HEK293 (cell line): ENCODE data around the gene CALM3.
A peak's percentile ranks its signal among the peaks of the same experiment; 100 is the strongest.

Experiments used
- CTCF ChIA-PET: fragments of 350-600 bp; formaldehyde crosslinking; extraction: SDS; loops from one replicate; lab custom pipeline; 2021; ENCODE audit warnings: antibody characterized with exemption; lab: Yijun Ruan, JAX
- POLR2A ChIA-PET: fragments of 300-600 bp; formaldehyde crosslinking; extraction: SDS; loops from one replicate; lab custom pipeline; 2020; ENCODE audit warnings: antibody characterized with exemption, inconsistent platforms; lab: Yijun Ruan, JAX
- H3K27ac ChIP-seq: fragments of 200-500 bp; sonication (Bioruptor generic); 2 replicates; pipeline ENCODE4 v1.5.1; 2014; ENCODE audit warnings: low read depth, low read length, control low read depth, inconsistent platforms; ENCODE audit errors: extremely low read depth
- H3K36me3 ChIP-seq, 2 experiments: fragments of 200-500 bp in 1 of 2; sonication (Bioruptor generic) in 1 of 2; 1 replicate in 1 of 2; 2 replicates in 1 of 2; pipeline ENCODE4 v1.5.1; 2014 to 2017; ENCODE audit warnings: inconsistent platforms in 2 of 2, low read length in 2 of 2; ENCODE audit not compliant: control insufficient read depth in 2 of 2, insufficient read depth in 1 of 2
- H3K4me1 ChIP-seq: fragments of 200-500 bp; sonication (Bioruptor generic); 2 replicates; pipeline ENCODE4 v1.5.1; 2014; ENCODE audit warnings: mild to moderate bottlenecking, low read length, inconsistent platforms; ENCODE audit not compliant: control insufficient read depth, insufficient read depth
- H3K4me3 ChIP-seq: 2 replicates; pipeline ENCODE4 v1.5.1; 2011; ENCODE audit warnings: low read depth, mild to moderate bottlenecking, control low read depth, low read length, moderate library complexity
- H3K9me3 ChIP-seq: fragments of 200-500 bp; sonication (Bioruptor generic); 2 replicates; pipeline ENCODE4 v1.5.1; 2014; ENCODE audit warnings: low read depth, low read length, inconsistent platforms; ENCODE audit not compliant: control insufficient read depth, insufficient read depth
- IKZF3 ChIP-seq: fragments of 450-650 bp; IDR thresholded peaks from 2 replicates; pipeline ENCODE4 v1.5.0; 2018; ENCODE audit warnings: missing biosample characterization, mild to moderate bottlenecking, missing genetic modification characterization, moderate library complexity
- RBAK ChIP-seq: fragments of 450-650 bp; formaldehyde crosslinking; IDR thresholded peaks from 2 replicates; pipeline ENCODE4 v1.5.1; 2016; ENCODE audit warnings: missing biosample characterization, missing genetic modification characterization
- ZBTB44 ChIP-seq: fragments of 450-650 bp; IDR thresholded peaks from 2 replicates; pipeline ENCODE4 v1.5.1; 2018; ENCODE audit warnings: missing biosample characterization, mild to moderate bottlenecking, missing genetic modification characterization
- ZEB2 ChIP-seq: fragments of 450-650 bp; formaldehyde crosslinking; IDR thresholded peaks from 2 replicates; pipeline ENCODE4 v1.5.1; 2016; ENCODE audit warnings: missing biosample characterization, missing genetic modification characterization
- ZFHX2 ChIP-seq: fragments of 450-650 bp; formaldehyde crosslinking; conservative IDR thresholded peaks from 2 replicates; pipeline ENCODE4 v1.5.1; 2016; ENCODE audit warnings: missing biosample characterization, missing genetic modification characterization
- ZNF146 ChIP-seq: fragments of 450-650 bp; formaldehyde crosslinking; IDR thresholded peaks from 2 replicates; pipeline ENCODE4 v1.5.1; 2016; ENCODE audit warnings: missing biosample characterization, missing genetic modification characterization
- ZNF211 ChIP-seq: fragments of 450-650 bp; formaldehyde crosslinking; IDR thresholded peaks from 2 replicates; pipeline ENCODE4 v1.5.1; 2016; ENCODE audit warnings: low read depth, missing biosample characterization, missing genetic modification characterization
- ZNF248 ChIP-seq: fragments of 450-650 bp; formaldehyde crosslinking; IDR thresholded peaks from 2 replicates; pipeline ENCODE4 v1.5.1; 2017; ENCODE audit warnings: missing biosample characterization, missing genetic modification characterization
- ZNF394 ChIP-seq: fragments of 450-650 bp; formaldehyde crosslinking; IDR thresholded peaks from 2 replicates; pipeline ENCODE4 v1.5.1; 2016; ENCODE audit warnings: missing biosample characterization, missing genetic modification characterization, mild to moderate bottlenecking, moderate library complexity, borderline replicate concordance
- ZNF398 ChIP-seq: fragments of 450-650 bp; formaldehyde crosslinking; IDR thresholded peaks from 2 replicates; pipeline ENCODE4 v1.5.1; 2017; ENCODE audit warnings: missing biosample characterization, missing genetic modification characterization
- ZNF449 ChIP-seq: fragments of 450-650 bp; formaldehyde crosslinking; IDR thresholded peaks from 2 replicates; pipeline ENCODE4 v1.5.1; 2017; ENCODE audit warnings: missing biosample characterization, mild to moderate bottlenecking, missing genetic modification characterization, moderate library complexity
- ZNF513 ChIP-seq: fragments of 450-650 bp; IDR thresholded peaks from 2 replicates; pipeline ENCODE4 v1.5.1; 2018; ENCODE audit warnings: missing biosample characterization, missing genetic modification characterization
- ZNF544 ChIP-seq: fragments of 450-650 bp; formaldehyde crosslinking; IDR thresholded peaks from 2 replicates; pipeline ENCODE4 v1.5.0; 2017; ENCODE audit warnings: missing biosample characterization, missing genetic modification characterization
- ZNF548 ChIP-seq: fragments of 450-650 bp; formaldehyde crosslinking; IDR thresholded peaks from 2 replicates; pipeline ENCODE4 v1.5.1; 2016; ENCODE audit warnings: missing biosample characterization, missing genetic modification characterization
- ZNF596 ChIP-seq: fragments of 450-650 bp; IDR thresholded peaks from 2 replicates; pipeline ENCODE4 v1.5.0; 2018; ENCODE audit warnings: missing biosample characterization, mild to moderate bottlenecking, missing genetic modification characterization, moderate library complexity
- ZNF692 ChIP-seq: fragments of 450-650 bp; formaldehyde crosslinking; IDR thresholded peaks from 2 replicates; pipeline ENCODE4 v1.5.1; 2016; ENCODE audit warnings: missing biosample characterization, missing genetic modification characterization
- ZSCAN4 ChIP-seq: fragments of 450-650 bp; formaldehyde crosslinking; IDR thresholded peaks from 2 replicates; pipeline ENCODE4 v1.5.1; 2017; ENCODE audit warnings: missing biosample characterization, missing genetic modification characterization
- TF ChIP-seq, protein P1 (sequence below): fragments of 450-650 bp; formaldehyde crosslinking; IDR thresholded peaks from 2 replicates; pipeline ENCODE4 v1.5.1; 2016; ENCODE audit warnings: missing biosample characterization, missing genetic modification characterization, borderline replicate concordance

CALM3 gene

DNA sequence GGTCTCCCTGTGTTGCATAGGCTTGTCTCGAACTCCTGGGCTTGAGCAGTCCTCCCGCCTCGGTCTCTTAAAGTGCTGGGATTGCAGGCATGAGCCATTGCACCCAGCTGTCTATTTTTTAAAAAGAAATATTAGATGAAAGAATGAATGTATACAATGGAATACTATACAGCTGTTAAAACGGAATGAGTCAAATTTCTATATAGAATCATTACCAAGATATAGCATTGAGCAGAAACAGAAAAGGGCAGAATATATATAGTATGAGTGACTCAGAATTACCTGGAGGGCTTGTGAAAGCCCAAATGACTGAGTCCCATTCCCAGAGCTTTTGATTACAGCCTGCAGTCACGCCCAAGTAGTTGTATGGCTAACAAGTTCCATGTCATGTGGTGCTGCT lies 55.4 kb downstream of the CALM3 start:
- Histone ChIP-seq H3K36me3 (no peaks in the 10 kb centered on the region; a peak in 1 of 3 replicates), H3K9me3 (no peaks in the 10 kb centered on the region), H3K4me3 (no peak overlapping the region), H3K27ac (no peak overlapping the region), H3K4me1 (peaks cover 17% of the 10 kb centered on the region)
- ChIA-PET POLR2A (no interaction called here), CTCF (interaction anchor here (1.1 to 2.6 kb wide), 3 partner anchors 11 to 46 kb away, joined by 3 to 15 read pairs (median 5); no protein-coding TSS in a partner anchor)
- TF ChIP-seq ZNF211: no peak
- no peak for TF ChIP-seq ZNF513 (tag by site-specific recombination)
- peak; percentile 53 for TF ChIP-seq ZNF146

- no peaks in the 10 kb centered on the region for H3K9me3 ChIP-seq
- ChIA-PET CTCF (interaction anchor here (0.6 to 7.6 kb wide), 5 partner anchors 28 to 312 kb away, joined by 3 to 327 read pairs (median 4); partner anchors contain the start of gene PPP5C), POLR2A (interaction anchor here (1.5 kb wide), 1 partner anchor 27 kb away, joined by 7 read pairs; no protein-coding TSS in a partner anchor)
- no peaks in the 10 kb centered on the region; a peak in 1 of 3 replicates for H3K36me3 ChIP-seq
- H3K4me3 ChIP-seq: no peak overlapping the region
- H3K4me1 ChIP-seq: peaks cover 21% of the 10 kb centered on the region
- H3K27ac ChIP-seq: no peak overlapping the region
- TF ChIP-seq ZNF692 (no peak; the same call in 1 of the 2 replicates), RBAK (no peak), ZBTB44 (tag by site-specific recombination) (no peak), ZNF544 (no peak), ZNF398 (peak; percentile 85), ZNF449 (tag by site-specific recombination) (no peak), ZNF248 (tag by site-specific recombination) (no peak), ZNF394 (tag by site-specific recombination) (peak; percentile 16; the same call in 1 of the 2 replicates), ZSCAN4 (tag by site-specific recombination) (peak; percentile 66), ZNF548 (tag by site-specific recombination) (no peak), ZFHX2 (tag by site-specific recombination) (0 out of 2 replicates have a peak, but pooled peaks have one; percentile 12), IKZF3 (tag by site-specific recombination) (no peak), ZEB2 (tag by site-specific recombination) (no peak), ZNF596 (tag by site-specific recombination) (peak; percentile 37; the same call in 1 of the 2 replicates)
- TF ChIP-seq, protein P1, sequence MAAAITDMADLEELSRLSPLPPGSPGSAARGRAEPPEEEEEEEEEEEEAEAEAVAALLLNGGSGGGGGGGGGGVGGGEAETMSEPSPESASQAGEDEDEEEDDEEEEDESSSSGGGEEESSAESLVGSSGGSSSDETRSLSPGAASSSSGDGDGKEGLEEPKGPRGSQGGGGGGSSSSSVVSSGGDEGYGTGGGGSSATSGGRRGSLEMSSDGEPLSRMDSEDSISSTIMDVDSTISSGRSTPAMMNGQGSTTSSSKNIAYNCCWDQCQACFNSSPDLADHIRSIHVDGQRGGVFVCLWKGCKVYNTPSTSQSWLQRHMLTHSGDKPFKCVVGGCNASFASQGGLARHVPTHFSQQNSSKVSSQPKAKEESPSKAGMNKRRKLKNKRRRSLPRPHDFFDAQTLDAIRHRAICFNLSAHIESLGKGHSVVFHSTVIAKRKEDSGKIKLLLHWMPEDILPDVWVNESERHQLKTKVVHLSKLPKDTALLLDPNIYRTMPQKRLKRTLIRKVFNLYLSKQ (tag by site-specific recombination): no peak
Observed at GRCh38 chr19:46659151-46660007, 58.2 kb downstream of the CALM3 start.
